Activated CD4-positive, alpha-beta memory T cell treated with anti-CD3 and anti-CD28 coated beads, Interleukin-2, amount 10 ng/mL, durations not matched to agents 7 days and 5 days (primary cell): Measurements from ENCODE around the gene ZNF138. TPM values are rescaled to one million over a fixed set of nuclear protein-coding genes. Genes with fewer than 3 reads are reported as not detected.
A peak's percentile ranks its signal among the peaks of the same experiment; 100 is the strongest.

ENCODE experiments used
- CTCF ChIA-PET: fragments of 350-600 bp; sonication (Branson Sonifier 250); formaldehyde crosslinking; loops from one replicate; lab custom pipeline; 2021; ENCODE audit warnings: antibody characterized with exemption, inconsistent platforms; lab: Charles Lee
- POLR2A ChIA-PET: fragments of 350-600 bp; sonication (Branson Sonifier 250); formaldehyde crosslinking; loops from one replicate; lab custom pipeline; 2021; ENCODE audit warnings: antibody characterized with exemption; lab: Charles Lee
- DNase-seq: peaks from one replicate; pipeline ENCODE4 v3.0.0-alpha.2; 2020
- H3K27ac Mint-ChIP-seq: one replicate; pipeline ENCODE4 v1.8.0; 2021; ENCODE audit warnings: mild to moderate bottlenecking, mixed read lengths
- H3K27me3 Mint-ChIP-seq: one replicate; pipeline ENCODE4 v1.8.0; 2021; ENCODE audit warnings: mixed read lengths
- H3K36me3 Mint-ChIP-seq: one replicate; pipeline ENCODE4 v1.8.0; 2021; ENCODE audit warnings: low read depth, mixed read lengths
- H3K4me1 Mint-ChIP-seq: one replicate; pipeline ENCODE4 v1.8.0; 2021; ENCODE audit warnings: mixed read lengths
- H3K4me3 Mint-ChIP-seq: one replicate; pipeline ENCODE4 v1.8.0; 2021; ENCODE audit warnings: mild to moderate bottlenecking, mixed read lengths
- H3K9me3 Mint-ChIP-seq: one replicate; pipeline ENCODE4 v1.8.0; 2021; ENCODE audit warnings: mixed read lengths
- total RNA-seq, 2 experiments: library from RNA; stranded (reverse); gene quantifications; one replicate each; pipeline ENCODE4 v1.2.3, GENCODE V29; 2021

ZNF138 gene
- total RNA-seq, 2 experiments from 2014 or later = 8.3 to 9.0 TPM

GRCh38 chr7:64873155-64873500 is 78.9 kb downstream of the ZNF138 start:
- H3K36me3 Mint-ChIP-seq = no peaks in the 10 kb centered on the region
- DNase-seq = no peak
- no peaks in the 10 kb centered on the region for H3K27me3 Mint-ChIP-seq
- peaks cover 8% of the 10 kb centered on the region for H3K9me3 Mint-ChIP-seq
- POLR2A ChIA-PET = no interaction called here
- H3K27ac Mint-ChIP-seq = no peak overlapping the region
- H3K4me3 Mint-ChIP-seq = no peak overlapping the region
- H3K4me1 Mint-ChIP-seq = no peaks in the 10 kb centered on the region
- CTCF ChIA-PET = no interaction called here

- ChIA-PET CTCF (no interaction called here), POLR2A (no interaction called here)
- H3K27me3 Mint-ChIP-seq = no peaks in the 10 kb centered on the region
- H3K27ac Mint-ChIP-seq = no peak overlapping the region
- no peaks in the 10 kb centered on the region for H3K36me3 Mint-ChIP-seq
- H3K4me3 Mint-ChIP-seq = no peak overlapping the region
- peaks cover 8% of the 10 kb centered on the region for H3K9me3 Mint-ChIP-seq
- peak; percentile 8 for DNase-seq
- H3K4me1 Mint-ChIP-seq = no peaks in the 10 kb centered on the region
Observed at GRCh38 chr7:64873517-64873916, 79.3 kb downstream of the ZNF138 start.

DNA sequence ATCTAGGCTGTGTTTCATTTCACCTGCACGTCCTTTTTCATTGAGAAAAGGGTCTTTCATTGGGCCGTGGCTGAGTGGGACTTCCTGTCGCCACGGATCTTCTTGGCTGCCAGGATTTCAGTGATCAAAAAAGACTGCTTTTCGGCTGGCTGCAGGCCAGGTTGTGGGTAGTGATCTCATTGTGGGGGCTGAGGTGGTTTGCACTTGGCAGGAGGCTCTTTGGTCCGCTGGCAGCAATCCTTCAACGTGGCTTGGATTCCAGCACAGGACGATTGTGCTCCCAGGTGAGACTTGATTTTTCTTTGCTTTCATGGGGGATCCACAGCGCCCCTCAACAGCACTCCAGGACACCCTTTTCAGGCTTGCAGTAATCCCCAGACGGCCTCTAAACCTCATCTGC is 79.9 kb downstream of the ZNF138 start:
- CTCF ChIA-PET = no interaction called here

GRCh38 chr7:64874562-64875250 is 80.5 kb downstream of the ZNF138 start:
- peak; percentile 6 for DNase-seq
- Mint-ChIP-seq H3K27ac (no peak overlapping the region), H3K4me3 (no peak overlapping the region), H3K27me3 (no peaks in the 10 kb centered on the region), H3K4me1 (no peaks in the 10 kb centered on the region), H3K9me3 (peaks cover 12% of the 10 kb centered on the region), H3K36me3 (no peaks in the 10 kb centered on the region)
- ChIA-PET POLR2A (no interaction called here), CTCF (no interaction called here)

More for the DNA sequence above, 79.9 kb downstream of the ZNF138 start:
- Mint-ChIP-seq H3K4me1 (no peaks in the 10 kb centered on the region), H3K27me3 (no peaks in the 10 kb centered on the region), H3K27ac (no peak overlapping the region), H3K9me3 (peaks cover 12% of the 10 kb centered on the region), H3K36me3 (no peaks in the 10 kb centered on the region), H3K4me3 (no peak overlapping the region)
- no peak for DNase-seq
- POLR2A ChIA-PET = no interaction called here

- ChIA-PET CTCF (no interaction called here), POLR2A (no interaction called here)
- Mint-ChIP-seq H3K27ac (no peak overlapping the region), H3K4me1 (no peaks in the 10 kb centered on the region), H3K4me3 (no peak overlapping the region), H3K27me3 (no peaks in the 10 kb centered on the region), H3K9me3 (peaks cover 12% of the 10 kb centered on the region), H3K36me3 (no peaks in the 10 kb centered on the region)
- DNase-seq = peak; percentile 6
Observed at GRCh38 chr7:64875258-64875657, 81.0 kb downstream of the ZNF138 start.

DNA sequence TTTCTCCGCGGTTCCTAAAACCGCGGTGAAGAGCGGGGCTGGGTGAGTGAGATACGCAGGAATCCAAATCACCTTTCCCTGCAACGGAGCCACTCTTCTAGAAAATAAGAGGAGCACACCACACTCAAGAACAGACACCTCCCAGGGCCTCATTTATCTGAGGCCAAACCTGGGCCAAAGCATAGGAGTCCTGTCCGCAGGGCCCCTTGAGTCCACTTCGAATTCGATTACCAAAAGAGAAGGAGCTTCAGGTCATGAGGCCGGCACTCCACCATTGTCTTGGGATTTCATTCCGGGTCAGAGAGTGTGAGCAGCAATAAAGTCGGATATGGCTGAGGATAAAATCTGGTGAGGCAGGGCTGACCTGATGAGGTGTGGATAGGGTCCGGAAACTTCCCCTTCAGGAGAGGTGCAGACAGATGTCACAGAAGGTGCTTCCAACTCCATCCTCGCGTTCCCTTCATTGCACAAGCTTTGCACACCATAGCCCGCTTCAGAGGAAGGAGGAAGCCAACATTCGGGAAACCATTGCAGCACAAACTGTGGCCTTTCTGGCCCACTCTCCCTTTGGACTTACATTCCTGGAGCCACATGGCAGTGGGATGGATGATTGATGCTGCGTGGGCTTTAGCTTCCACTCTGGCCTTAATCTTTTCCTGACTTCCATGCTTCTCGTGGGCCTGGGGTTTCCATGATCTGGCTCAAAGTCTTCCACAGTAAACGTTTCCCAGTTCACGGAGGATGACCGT is 81.6 kb downstream of the ZNF138 start:
- Mint-ChIP-seq H3K4me3 (no peak overlapping the region), H3K27ac (no peak overlapping the region), H3K9me3 (peaks cover 9% of the 10 kb centered on the region), H3K4me1 (no peaks in the 10 kb centered on the region), H3K36me3 (no peaks in the 10 kb centered on the region), H3K27me3 (no peaks in the 10 kb centered on the region)
- DNase-seq = peak; percentile 4
- CTCF ChIA-PET = no interaction called here
- POLR2A ChIA-PET = no interaction called here

DNA sequence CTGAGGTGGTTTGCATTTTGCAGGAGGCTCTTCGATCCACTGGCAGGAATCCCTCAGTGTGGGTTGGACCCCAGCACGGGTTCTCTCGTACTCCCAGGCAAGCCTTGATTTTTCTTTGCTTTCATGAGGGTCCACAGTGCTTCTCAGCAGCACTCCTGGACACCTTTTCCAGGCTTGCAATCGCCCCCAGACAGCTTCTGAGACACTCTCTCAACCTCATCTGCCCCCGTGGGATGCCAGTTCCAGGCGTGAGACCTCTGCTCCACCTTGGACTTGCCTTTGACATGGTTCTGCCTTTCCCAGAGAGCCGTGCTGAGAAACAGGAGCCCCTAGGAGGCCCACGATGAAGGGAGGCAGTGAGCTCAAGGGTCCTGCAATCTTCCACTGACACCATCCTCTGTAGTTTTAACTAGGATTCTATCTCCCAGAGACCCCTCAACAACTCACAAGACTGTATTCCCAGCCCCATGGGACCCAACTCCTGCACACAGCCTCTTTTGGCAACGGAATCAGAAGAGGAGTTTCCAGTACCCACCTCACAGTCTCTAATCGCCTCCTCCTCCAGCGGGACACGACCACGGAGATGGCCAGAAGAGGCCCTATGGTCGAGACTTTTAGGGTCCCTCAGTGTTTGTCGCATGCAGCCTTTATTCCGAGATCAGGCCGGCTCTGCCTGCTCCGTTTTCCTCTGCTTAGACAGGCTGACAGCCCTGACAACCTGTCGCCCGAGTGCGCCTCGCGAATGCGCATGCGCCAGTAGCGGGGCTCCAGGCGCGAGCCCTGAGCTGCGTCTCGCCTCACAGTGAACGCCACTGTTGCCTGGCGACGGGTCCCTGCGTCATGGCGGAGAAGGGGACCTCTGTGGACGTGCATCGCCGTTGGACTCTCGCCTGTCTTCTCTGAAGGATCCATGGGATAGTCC is 82.8 kb downstream of the ZNF138 start:
- POLR2A ChIA-PET = no interaction called here
- CTCF ChIA-PET = no interaction called here
- H3K9me3 Mint-ChIP-seq = peaks cover 13% of the 10 kb centered on the region
- H3K4me1 Mint-ChIP-seq = no peaks in the 10 kb centered on the region
- peak overlapping the region; percentile 13 for H3K4me3 Mint-ChIP-seq
- no peaks in the 10 kb centered on the region for H3K36me3 Mint-ChIP-seq
- no peak overlapping the region for H3K27ac Mint-ChIP-seq
- H3K27me3 Mint-ChIP-seq = peaks cover 2% of the 10 kb centered on the region
- peak; percentile 49 for DNase-seq

GRCh38 chr7:64877714-64878610 is 83.7 kb downstream of the ZNF138 start:
- DNase-seq = peak; percentile 14

DNA sequence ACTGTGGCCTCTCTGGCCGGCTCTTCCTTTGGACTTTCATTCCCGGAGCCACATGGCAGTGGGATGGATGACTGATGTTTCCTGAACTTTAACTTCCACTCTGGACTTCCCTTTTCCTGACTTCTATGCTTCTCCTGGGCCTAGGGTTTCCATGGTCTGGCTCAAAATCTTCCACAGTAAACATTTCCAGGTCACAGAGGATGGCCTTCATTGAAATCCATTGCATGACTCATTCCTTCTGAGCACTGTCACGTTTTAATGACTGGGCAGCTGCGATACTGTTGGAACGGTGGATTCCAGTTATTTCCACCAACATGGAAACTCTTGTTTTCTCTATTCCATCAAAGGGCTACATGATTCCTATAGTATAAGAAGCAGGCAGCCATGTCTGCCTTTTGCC is 84.5 kb downstream of the ZNF138 start:
- DNase-seq = no peak
- Mint-ChIP-seq H3K4me1 (no peaks in the 10 kb centered on the region), H3K4me3 (no peak overlapping the region), H3K27me3 (peaks cover 14% of the 10 kb centered on the region), H3K27ac (no peak overlapping the region), H3K9me3 (peaks cover 13% of the 10 kb centered on the region), H3K36me3 (no peaks in the 10 kb centered on the region)
- POLR2A ChIA-PET = no interaction called here
- CTCF ChIA-PET = no interaction called here

More at GRCh38 chr7:64877714-64878610, 83.7 kb downstream of the ZNF138 start:
- Mint-ChIP-seq H3K4me3 (peak overlapping the region; percentile 13), H3K9me3 (peaks cover 13% of the 10 kb centered on the region), H3K27ac (no peak overlapping the region), H3K4me1 (no peaks in the 10 kb centered on the region), H3K27me3 (peaks cover 9% of the 10 kb centered on the region), H3K36me3 (no peaks in the 10 kb centered on the region)
- POLR2A ChIA-PET = no interaction called here
- CTCF ChIA-PET = no interaction called here

DNA sequence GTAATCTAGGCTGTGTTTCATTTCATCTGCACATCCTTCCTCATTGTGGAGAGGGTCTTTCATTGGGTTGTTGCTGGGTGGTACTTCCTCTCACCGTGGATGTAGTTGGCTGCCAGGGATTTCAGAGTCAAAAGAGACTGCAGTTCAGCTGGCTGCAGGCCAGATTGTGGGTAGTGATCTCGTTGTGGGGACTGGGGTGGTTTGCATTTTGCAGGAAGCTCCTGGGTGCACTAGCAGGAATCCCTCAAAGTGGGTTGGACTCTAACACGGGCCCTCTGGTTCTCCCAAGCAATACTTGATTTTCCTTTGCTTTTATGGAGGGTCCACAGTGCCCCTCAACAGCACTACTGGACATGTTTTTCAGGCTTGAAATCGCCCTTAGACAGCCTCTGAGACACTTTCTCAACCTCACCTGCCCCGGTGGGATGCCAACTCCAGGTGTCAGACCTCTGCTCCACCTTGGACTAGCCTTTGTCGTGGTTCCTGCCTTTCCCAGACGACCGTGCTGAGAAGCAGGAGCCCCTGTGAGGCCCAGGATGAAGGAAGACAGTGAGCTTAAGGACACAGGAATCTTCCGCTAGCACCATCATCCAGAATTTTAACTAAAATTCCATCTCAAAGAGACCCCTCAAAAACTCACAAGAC is 85.0 kb downstream of the ZNF138 start:
- DNase-seq = peak; percentile 4
- H3K27ac Mint-ChIP-seq = no peak overlapping the region
- no peaks in the 10 kb centered on the region for H3K36me3 Mint-ChIP-seq
- H3K27me3 Mint-ChIP-seq = peaks cover 19% of the 10 kb centered on the region
- H3K4me1 Mint-ChIP-seq = no peaks in the 10 kb centered on the region
- CTCF ChIA-PET = no interaction called here
- peaks cover 17% of the 10 kb centered on the region for H3K9me3 Mint-ChIP-seq
- H3K4me3 Mint-ChIP-seq = no peak overlapping the region
- POLR2A ChIA-PET = no interaction called here

- Mint-ChIP-seq H3K4me1 (no peaks in the 10 kb centered on the region), H3K36me3 (no peaks in the 10 kb centered on the region), H3K27me3 (peaks cover 20% of the 10 kb centered on the region), H3K9me3 (peaks cover 16% of the 10 kb centered on the region), H3K4me3 (no peak overlapping the region), H3K27ac (no peak overlapping the region)
- ChIA-PET POLR2A (no interaction called here), CTCF (no interaction called here)
- peak; percentile 11 for DNase-seq
Observed at GRCh38 chr7:64879800-64880199, 85.6 kb downstream of the ZNF138 start.
